Inferior parietal cortex (tissue), 1 donor: ENCODE measurements around the gene NCAPH2.

Experiments
- DNase-seq: peaks from one replicate; pipeline ENCODE4 v3.0.0-alpha.2; 2016; ENCODE audit errors: extremely low spot score

NCAPH2 gene

DNA sequence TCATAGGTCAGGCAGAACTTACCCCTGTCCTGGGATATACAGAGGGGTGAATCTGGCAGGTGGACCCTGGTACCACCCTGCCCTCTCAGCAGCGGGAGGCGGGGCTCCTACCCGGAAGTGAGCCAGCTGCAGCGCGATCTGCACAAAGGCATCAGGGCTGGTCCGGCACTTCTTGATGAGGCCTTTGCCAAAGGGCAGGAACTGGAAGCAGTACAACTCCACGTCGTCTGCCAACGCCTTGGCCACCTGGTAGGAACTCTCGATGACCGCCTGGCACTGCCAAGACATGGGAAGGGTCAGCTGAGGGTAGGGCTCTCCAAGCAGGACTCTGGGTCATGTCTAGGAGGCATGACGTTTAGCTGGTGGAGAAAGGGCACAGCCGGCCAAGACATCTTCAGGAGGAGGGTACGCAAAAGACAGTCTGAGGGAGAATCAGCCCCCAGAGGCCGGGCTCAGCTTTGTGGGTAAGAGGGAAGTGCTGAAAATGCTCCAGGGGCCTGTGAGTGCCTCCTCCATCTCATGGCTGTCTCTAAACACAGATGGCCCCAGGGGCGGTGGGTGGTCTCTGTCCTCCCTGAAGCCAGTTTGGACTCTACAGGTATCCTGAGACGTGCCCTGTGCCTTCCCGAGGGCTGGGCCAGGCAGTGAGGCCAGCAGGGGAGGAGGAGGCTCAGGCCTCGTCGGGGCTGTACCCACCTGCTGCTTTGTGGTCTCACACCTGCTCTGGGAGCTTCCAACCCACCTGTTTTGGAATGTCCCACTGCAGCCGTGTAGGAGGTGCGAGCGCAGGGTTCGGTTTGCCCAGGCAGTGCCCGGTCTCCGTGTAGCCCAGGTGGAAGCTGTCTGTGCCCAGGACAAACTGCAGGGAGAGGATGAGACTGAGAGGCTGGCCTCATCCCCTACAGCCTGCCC lies 63.5 kb downstream of the NCAPH2 start:
- DNase-seq = no peak

DNA sequence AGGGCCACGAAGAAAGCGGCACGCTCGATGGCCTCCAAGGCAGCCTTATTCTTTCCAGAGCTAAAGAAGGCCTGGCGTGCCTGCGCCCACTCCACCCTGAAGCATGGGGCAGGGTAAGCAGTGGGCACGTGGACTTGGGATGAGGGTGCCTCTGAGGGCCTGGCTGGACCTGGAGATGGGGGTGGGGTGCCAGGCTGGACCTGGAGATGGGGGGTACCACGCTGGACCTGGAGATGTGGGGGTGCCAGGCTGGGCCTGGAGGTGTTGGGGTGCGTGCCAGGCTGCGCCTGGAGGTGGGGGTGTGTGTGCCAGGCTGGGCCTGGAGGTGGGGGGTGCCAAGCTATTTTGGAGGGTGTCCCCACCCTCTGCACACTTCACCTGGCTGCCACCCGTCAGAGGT lies 64.9 kb downstream of the NCAPH2 start:
- DNase-seq = no peak

DNA sequence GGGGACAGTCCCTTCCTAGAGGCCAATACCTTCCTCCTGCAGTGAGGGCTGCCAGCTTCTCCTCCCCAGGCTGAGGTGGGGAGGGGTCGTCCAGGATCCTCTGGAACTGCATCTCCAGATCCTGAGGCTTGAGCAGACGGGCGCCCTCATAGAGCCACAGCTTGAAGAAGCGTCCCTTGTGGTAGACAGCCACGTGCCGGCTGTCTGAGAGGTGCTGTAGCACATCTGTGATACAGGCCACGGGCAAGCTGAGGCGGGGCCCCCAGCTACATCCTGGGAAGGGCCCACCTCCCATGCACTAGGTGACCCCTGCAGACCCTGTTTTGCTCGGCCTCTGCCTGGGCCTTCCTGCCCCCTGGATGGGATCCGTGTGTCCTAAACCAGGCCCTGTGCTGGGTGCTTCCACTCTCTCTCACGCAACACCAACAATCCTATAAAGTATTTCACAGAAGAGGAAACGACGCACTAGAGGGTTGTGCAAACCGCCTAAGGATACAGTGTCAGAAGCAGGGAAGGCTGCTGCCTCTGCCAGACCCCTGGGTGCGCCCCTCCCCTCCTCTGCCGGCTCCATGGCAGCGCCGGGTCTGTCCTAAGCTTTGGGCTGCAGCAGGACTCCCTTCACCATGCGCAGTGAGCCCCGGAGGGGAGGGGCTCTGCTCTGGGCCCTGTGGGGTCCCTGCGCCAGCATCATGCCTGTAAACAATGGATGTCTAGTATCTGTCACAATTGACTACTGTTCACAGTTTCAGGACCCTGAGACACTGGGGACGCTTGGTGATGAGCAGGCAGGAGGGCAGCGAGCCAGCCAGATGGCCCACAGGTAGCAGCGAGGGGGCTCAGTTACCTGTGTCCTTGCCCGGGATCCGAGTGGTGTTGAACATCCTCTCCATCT lies 65.7 kb downstream of the NCAPH2 start:
- no peak for DNase-seq

DNA sequence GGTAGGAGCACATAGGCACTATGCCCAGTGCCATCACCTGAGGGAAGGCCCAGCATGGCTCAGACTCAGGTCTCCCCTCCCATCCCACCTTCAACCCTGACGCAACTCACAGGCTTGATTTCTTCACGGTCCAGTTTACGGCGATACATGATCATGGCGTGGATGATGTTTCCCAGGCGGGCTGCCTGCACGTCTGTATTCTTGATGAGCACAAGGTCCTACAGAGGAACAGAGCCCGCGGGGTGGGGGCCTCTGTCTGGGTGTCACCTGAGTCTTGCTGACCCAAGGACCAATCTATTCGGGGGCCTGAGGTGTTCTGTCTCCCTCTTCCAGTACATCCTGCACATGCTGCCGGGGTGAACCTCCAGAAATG lies 66.3 kb downstream of the NCAPH2 start:
- DNase-seq = no peak
